ES-I3 (cell line): Measurements from ENCODE around the gene MOSPD2.

ENCODE experiments used
- H3K36me3 ChIP-seq: 2 replicates; pipeline ENCODE4 v1.6.1; 2013; ENCODE audit warnings: mild to moderate bottlenecking, low read length, control low read depth, moderate library complexity; ENCODE audit not compliant: insufficient read depth
- H3K4me1 ChIP-seq: 2 replicates; pipeline ENCODE4 v1.6.1; 2013; ENCODE audit warnings: mild to moderate bottlenecking, control low read depth, low read length; ENCODE audit not compliant: insufficient read depth
- H3K9ac ChIP-seq: 2 replicates; pipeline ENCODE4 v1.6.1; 2013; ENCODE audit warnings: low read depth, mild to moderate bottlenecking, low read length, moderate library complexity
- H3K9me3 ChIP-seq: 2 replicates; pipeline ENCODE4 v1.6.1; 2013; ENCODE audit warnings: mild to moderate bottlenecking, low read length, moderate library complexity; ENCODE audit not compliant: control insufficient read depth, insufficient read depth

Gene MOSPD2

DNA sequence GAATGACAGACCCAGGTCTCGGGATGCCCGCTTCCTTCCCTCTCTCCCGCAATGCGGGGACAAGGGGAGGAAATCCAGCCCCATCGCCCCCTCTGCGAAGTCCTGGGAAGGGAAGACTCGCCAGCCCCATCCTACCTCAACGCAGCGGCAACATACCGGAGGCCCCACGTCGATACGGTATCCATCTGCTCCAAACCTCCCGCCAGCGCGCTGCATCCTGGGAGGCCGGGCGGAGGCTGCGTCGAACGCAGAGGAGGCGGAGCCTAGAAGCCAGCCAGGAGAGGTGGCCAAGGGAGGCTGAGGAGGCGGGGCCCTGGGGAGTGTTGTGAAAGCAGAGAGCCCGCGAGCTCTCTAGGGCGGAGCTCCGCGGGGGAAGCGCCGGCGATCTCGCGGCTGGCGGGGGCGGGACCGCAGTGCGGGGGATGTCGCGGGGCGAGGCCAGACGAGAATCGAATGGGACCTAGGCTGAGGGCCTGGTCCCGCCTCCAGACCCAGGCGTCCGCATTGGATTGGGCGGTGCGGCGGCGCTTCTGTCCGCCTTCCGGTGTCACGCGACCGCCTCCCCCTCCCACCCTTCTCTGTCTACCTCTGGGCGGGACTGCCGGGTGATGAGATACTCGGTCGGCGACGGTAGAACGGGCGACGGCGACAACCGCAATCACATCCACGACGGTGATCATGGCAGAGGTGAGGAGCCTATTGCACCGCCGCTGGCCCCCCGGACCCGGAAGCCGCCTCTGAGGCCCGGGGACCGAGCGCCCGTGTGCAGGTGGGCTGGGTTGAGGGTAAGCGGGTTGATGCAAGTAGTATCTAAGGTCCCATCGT is at the start of gene MOSPD2, which contains the start of gene FANCB:
TSS of gene MOSPD2 (plus strand) at position 571 of the 825 bp plus-strand sequence. CDS start at position 679, 108 bp downstream.
TSS of gene FANCB (minus strand) at position 219 of the 825 bp plus-strand sequence. CDS start 7,559 bp downstream, outside the sequence.
- Histone ChIP-seq H3K36me3 (no peaks in the 10 kb centered on the region), H3K9me3 (0 out of 2 replicates have a peak, but pooled peaks cover 4% of the 10 kb centered on the region), H3K4me1 (no peaks in the 10 kb centered on the region), H3K9ac (peak within 1 kb of the TSS; percentile 96)

DNA sequence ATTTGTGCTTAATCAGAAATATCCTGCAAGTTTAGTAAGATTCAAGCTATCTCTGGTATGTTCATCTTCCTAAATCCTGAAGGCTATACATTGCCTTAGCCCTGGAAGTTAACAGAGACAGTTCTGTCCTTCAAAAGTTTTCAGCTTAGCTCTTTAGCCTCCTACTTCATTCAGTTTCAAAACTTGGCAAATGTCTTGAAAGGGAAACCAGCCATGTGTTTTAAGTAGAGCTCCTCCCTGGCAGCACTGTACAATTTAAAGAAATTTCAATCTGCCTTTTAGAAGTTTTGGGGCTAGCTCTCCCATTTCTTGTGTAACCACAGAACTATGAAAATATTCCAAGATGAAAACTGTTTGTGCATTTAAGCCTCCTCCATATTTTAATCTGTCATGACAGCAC is 47.4 kb upstream of the MOSPD2 start:
- H3K9ac ChIP-seq: no peak overlapping the region
- H3K4me1 ChIP-seq: no peaks in the 10 kb centered on the region
- no peaks in the 10 kb centered on the region for H3K9me3 ChIP-seq
- H3K36me3 ChIP-seq: no peaks in the 10 kb centered on the region

DNA sequence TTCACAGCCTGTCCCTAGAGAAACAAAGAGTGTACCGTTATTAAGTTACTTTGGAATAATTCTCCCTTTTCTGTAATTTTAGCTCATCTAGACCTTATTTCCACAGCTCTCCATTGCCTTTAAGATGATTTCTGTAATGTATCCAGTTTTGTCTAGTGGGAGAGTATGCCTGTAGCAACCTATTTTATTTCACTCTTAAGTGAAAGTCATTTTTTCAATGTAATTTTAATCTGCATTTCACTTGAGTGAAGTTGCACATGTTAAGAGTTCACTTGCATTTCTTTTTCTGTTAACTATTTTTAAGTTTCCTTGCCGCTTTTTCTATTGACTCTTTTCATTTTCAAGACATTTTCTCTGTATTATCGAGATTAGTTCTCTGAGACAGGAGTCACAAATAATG is 46.9 kb upstream of the MOSPD2 start:
- no peaks in the 10 kb centered on the region for H3K4me1 ChIP-seq
- H3K9me3 ChIP-seq: no peaks in the 10 kb centered on the region
- H3K9ac ChIP-seq: no peak overlapping the region
- no peaks in the 10 kb centered on the region for H3K36me3 ChIP-seq

DNA sequence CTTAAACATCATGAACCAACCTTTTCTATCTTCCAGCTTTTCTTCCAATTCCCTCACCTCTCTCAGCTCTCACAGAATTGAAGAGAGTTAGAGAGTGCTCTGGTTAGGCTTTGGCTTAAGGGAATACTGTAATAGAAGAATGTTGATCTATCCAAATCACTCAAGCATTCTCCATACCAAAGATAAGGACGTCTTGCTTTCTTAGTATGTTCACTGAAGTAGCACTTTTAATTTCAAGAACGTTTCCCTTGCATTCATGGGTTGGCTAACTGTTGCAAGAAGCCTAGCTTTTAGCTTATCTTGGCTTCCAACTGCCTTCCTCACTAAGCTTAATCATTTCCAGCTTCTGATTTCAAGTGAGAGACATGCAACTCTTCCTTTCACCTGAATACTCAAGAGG is 43.6 kb upstream of the MOSPD2 start:
- Histone ChIP-seq H3K9me3 (no peaks in the 10 kb centered on the region), H3K36me3 (no peaks in the 10 kb centered on the region), H3K4me1 (peaks cover 4% of the 10 kb centered on the region), H3K9ac (no peak overlapping the region)

DNA sequence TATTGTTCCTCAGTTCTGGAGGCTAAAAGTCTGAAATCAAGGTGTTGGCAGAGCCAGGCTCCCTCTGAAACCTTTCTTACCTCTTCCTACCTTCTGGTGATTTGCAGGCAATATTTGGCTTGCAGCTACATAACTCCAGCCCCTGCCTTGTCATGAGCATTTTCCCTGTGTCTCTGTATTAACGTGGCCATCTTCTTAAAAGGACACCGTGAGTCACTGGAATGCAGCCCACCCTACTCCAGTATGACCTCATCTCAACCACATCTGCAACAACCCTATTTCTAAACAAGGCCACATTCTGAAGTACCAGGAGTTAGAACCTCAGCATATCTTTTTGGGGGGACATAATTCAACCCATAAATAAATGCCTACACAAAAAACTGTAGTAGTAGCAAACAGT is 41.1 kb upstream of the MOSPD2 start:
- Histone ChIP-seq H3K36me3 (no peaks in the 10 kb centered on the region; the same call in 1 of the 2 replicates), H3K9ac (no peak overlapping the region), H3K9me3 (no peaks in the 10 kb centered on the region), H3K4me1 (peaks cover 4% of the 10 kb centered on the region)

DNA sequence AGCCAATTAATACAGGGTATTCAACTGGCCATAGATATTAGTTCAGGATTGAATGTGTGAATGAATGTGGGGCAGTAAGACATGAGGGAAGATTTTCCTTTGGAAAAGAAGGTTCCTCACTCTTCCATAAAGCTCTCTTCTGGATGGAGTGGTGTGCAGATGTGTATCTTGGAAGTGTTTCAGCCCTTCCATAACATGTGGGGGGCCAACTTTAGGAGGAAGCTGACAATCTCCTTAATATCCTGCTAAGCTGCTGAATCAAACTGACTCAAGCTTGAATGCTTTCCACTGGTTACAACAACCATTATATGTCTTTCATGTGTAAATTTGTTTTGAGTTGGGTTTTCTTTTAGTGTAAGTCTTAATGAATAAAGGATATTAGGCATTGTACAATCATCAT is 40.6 kb upstream of the MOSPD2 start:
- Histone ChIP-seq H3K36me3 (no peaks in the 10 kb centered on the region; the same call in 1 of the 2 replicates), H3K9ac (no peak overlapping the region), H3K4me1 (peaks cover 4% of the 10 kb centered on the region), H3K9me3 (no peaks in the 10 kb centered on the region)

DNA sequence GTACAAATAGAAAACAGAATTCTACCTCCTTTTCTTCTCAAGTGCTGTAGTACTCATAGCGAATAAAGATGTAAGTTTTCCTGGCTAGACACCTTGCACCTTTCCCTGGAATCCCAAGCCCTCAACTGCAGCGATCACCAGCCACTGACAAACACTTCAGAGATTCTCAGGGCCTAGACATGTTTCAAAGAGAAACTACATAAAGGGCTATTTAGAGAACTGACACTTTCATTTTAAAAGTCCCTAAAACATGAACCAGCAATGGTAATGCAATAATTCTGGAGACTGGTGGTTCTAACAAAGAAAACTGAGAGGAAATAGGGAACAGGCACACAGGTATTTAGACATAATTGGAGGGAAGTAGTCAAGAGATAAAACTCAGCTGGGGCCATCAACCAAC is 36.1 kb upstream of the MOSPD2 start:
- Histone ChIP-seq H3K9me3 (no peaks in the 10 kb centered on the region), H3K4me1 (peaks cover 4% of the 10 kb centered on the region), H3K36me3 (no peaks in the 10 kb centered on the region; the same call in 1 of the 2 replicates), H3K9ac (no peak overlapping the region)

DNA sequence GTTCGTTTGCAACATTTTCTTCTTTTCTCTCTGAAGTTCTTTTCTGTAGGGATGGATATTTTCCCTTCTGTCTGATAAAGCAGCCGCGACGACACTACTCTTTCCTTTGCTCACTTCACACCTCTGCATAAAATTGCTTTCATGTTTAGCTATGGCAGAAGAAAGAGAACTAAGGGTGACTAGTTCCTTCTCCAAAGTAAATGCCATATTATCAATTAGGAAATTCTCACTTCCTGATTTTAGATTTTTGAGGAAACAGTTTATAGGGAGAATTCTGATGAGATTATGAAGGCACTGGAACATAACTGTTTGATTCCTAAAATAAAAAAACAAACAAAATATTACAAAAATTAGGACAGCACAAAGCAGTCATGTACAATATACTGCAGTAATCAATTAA is 29.6 kb upstream of the MOSPD2 start:
- Histone ChIP-seq H3K9ac (no peak overlapping the region), H3K9me3 (no peaks in the 10 kb centered on the region), H3K4me1 (no peaks in the 10 kb centered on the region), H3K36me3 (no peaks in the 10 kb centered on the region)

DNA sequence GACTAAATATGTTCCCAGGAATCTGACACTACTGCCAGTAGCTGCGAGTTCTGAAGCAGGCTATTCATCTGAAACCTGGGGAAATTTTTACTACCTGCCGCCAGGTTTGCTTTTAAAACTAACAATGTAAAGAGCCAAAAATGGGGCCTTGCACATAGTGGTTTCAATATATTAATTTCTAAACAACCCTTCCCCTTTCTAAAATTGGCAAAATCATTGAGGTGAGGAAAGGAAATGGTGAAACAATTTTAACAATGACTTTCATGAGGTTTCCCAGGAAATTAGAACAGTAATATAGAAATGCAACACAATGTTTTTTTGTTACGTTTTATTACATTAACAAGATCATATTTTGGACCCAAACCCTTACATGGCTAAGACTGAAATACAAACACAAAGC is 21.7 kb upstream of the MOSPD2 start:
- Histone ChIP-seq H3K36me3 (no peaks in the 10 kb centered on the region), H3K4me1 (no peaks in the 10 kb centered on the region), H3K9me3 (no peaks in the 10 kb centered on the region), H3K9ac (no peak overlapping the region)

DNA sequence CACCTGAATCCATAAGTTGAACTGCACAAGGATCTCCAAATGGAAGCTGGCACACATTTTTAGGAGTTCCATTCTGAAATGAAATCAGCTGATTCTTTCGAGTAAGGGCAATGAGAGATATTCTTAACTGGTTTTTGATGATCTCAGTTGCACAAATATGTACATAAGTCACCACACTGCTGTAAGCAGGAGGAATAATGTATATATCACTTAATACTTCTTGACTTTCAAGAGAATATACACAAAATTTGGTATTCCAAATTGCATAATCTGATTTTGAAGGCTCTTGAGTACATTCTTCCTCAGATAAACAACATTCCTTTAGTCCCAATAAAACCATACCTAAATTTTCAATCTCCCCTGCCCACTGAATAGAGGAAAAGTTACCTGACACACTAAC is 8.6 kb upstream of the MOSPD2 start:
- Histone ChIP-seq H3K36me3 (no peaks in the 10 kb centered on the region), H3K9ac (no peak overlapping the region), H3K9me3 (peaks cover 6% of the 10 kb centered on the region; the same call in 1 of the 2 replicates), H3K4me1 (no peaks in the 10 kb centered on the region)

DNA sequence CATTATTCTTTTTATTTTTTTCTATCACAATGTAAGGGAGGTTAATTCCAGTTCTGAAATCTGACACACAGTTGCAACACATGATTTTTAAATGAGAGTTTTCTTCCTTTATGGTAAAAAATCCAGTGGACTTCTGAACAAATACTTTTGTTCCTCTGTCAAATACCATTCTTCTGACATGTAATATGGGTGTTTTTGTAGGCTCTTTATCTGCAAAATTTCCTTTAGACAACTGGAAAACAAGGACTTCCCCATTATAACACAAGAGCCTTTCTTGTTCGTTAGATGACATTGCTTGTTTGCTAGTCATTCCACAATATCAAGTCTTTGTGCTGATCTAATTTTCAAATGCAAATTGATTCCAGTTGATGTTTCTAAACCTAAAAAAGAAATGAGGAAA is 8.0 kb upstream of the MOSPD2 start:
- Histone ChIP-seq H3K9ac (no peak overlapping the region), H3K9me3 (peaks cover 6% of the 10 kb centered on the region; the same call in 1 of the 2 replicates), H3K4me1 (no peaks in the 10 kb centered on the region), H3K36me3 (no peaks in the 10 kb centered on the region)

DNA sequence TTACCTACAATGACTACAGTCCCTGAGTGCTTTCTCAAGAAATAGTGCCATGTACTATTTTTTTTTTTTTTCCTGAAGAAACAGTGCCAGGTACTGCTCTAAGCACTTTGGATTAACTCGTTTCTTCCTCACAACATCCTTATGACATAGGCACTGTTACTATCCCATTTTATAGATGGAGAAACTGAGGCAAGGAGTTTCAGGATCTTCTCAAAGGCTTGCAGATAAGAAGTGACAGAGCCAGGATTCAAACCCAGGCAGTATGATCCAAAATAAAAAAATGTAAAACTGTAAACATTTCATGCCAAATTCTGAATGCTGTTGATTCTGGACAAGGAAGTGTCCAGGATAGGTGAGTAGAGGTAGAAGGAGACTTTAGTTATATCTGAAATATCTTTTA is 1.5 kb upstream of the MOSPD2 start:
- Histone ChIP-seq H3K36me3 (no peaks in the 10 kb centered on the region), H3K9me3 (peaks cover 6% of the 10 kb centered on the region; the same call in 1 of the 2 replicates), H3K9ac (peak overlapping the region; percentile 28), H3K4me1 (no peaks in the 10 kb centered on the region)

DNA sequence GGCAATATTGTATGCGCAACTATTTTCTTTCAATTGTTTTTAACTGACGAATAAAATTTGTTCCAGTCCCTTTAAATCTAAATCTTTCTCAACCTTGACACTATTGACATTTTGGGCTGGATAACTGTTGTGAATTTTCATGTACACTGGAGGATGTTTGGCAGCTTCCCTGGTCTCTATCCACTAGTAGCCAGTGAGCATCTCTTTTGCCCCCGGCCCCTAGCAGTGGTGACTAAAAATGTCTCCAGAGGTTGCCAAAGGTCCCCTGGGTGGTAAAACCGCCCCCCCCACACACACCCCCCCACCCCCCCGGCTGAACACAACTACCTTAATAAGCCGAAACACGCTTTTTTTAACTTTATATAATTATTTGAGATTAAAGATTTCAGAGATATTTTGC is 866 bp upstream of the MOSPD2 start:
- Histone ChIP-seq H3K4me1 (no peaks in the 10 kb centered on the region), H3K9ac (peak overlapping the region; percentile 96), H3K9me3 (peaks cover 6% of the 10 kb centered on the region; the same call in 1 of the 2 replicates), H3K36me3 (no peaks in the 10 kb centered on the region)

DNA sequence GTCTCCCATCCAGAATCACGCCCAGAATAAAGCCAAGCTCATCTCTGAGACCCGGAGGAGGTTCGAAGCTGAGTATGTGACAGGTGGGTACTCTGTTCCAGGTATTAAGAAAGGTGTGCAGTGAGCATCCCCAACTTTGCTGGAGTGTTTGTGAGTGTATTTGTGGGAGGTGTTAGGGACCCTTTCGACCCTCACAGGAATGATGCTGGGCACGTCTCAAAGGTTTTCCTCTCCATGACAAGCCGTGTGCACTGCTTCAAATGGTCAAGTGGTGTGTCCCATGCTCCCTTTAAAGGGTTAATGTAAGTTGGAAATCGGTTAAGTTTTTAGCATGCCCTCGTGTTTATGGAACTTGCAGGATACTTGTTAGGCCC is 442 bp downstream of the MOSPD2 start:
- Histone ChIP-seq H3K36me3 (no peaks in the 10 kb centered on the region), H3K4me1 (no peaks in the 10 kb centered on the region)

DNA sequence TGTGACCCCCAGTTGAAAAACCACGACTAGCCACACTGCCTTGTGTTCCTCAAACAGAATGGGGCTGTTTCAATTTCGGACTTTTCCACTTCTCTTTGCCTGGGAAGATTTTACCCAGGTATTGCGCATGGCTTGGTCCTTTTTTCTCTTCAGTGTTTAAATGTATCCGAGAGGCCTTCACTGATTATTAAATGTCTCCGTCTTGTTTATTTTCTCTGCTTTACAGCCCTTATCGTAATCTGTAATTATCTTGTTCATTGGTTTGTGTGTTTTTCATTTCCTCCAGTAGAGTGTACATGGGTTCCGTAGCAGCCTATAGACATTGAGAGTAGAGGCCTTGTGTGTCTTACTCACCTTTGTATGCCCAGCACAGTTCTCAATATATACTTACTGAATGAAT is 2.4 kb downstream of the MOSPD2 start:
- Histone ChIP-seq H3K4me1 (no peaks in the 10 kb centered on the region), H3K9me3 (no peaks in the 10 kb centered on the region)

More for the DNA sequence above, 442 bp downstream of the MOSPD2 start:
- H3K9me3 ChIP-seq: no peaks in the 10 kb centered on the region
- peak overlapping the region; percentile 96 for H3K9ac ChIP-seq

More for the DNA sequence above, 2.4 kb downstream of the MOSPD2 start:
- H3K36me3 ChIP-seq: no peaks in the 10 kb centered on the region
- H3K9ac ChIP-seq: no peak overlapping the region
